BJ (cell line): ENCODE data around the gene EYA4. TPM values are rescaled to one million over a fixed set of nuclear protein-coding genes. Genes with fewer than 3 reads are reported as not detected.

Source experiments
- CTCF ChIA-PET: fragments of 350-600 bp; formaldehyde crosslinking; extraction: SDS; loops from one replicate; lab custom pipeline; 2021; ENCODE audit warnings: antibody characterized with exemption, inconsistent platforms; lab: Yijun Ruan, JAX
- POLR2A ChIA-PET: fragments of 300-600 bp; sonication (Branson Sonifier 250); formaldehyde crosslinking; extraction: SDS; loops from one replicate; lab custom pipeline; 2021; ENCODE audit warnings: antibody characterized with exemption; lab: Charles Lee
- DNase-seq: peaks from one replicate; pipeline ENCODE4 v3.0.0-alpha.2; 2011; ENCODE audit warnings: low read depth
- H3K27me3 ChIP-seq: 2 replicates; pipeline ENCODE4 v1.6.0; 2011; ENCODE audit warnings: low read length; ENCODE audit not compliant: control insufficient read depth, insufficient read depth
- H3K36me3 ChIP-seq: 2 replicates; pipeline ENCODE4 v1.5.1; 2011; ENCODE audit warnings: low read length; ENCODE audit not compliant: control insufficient read depth, insufficient read depth
- H3K4me3 ChIP-seq: 2 replicates; pipeline ENCODE4 v1.5.1; 2011; ENCODE audit warnings: low read depth, mild to moderate bottlenecking, control low read depth, low read length
- polyA plus RNA-seq: library from polyadenylated mRNA; depleted of rRNA; stranded (reverse); fragments of >200 nt; gene quantifications from 2 replicates; pipeline ENCODE4 v1.2.3, GENCODE V29; 2011
- TF ChIP-seq, protein P1 (sequence below): IDR thresholded peaks from 2 replicates; pipeline ENCODE4 v1.5.1; 2011; ENCODE audit warnings: low read depth, mild to moderate bottlenecking, control low read depth, inconsistent platforms, low read length, moderate library complexity; ENCODE audit not compliant: insufficient read depth

The EYA4 gene
- polyA plus RNA-seq, 1 experiment = 0.32 TPM

DNA sequence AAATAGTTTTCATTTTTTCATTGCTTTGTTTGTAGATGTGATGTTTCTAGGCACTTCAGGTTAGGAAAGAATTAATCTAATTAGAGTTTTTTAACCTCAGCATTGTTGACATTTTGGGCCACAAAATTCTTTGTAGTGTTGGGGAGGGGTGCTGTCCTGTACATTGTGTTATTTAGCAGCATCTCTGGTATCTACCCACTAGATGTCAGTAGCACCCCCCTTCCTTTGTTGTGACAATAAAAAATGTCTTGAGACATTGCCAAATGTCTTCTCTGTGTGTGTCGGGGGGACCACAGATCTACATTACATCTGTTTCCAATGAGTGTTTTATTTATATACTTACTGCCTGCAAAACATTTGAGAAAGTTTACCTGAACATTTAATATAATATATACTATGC is 45.6 kb downstream of the EYA4 start:
- ChIA-PET CTCF (interaction anchor here (0.8 to 1.0 kb wide), 2 partner anchors 30 to 266 kb away, joined by 3 read pairs; no protein-coding TSS in a partner anchor), POLR2A (no interaction called here)

DNA sequence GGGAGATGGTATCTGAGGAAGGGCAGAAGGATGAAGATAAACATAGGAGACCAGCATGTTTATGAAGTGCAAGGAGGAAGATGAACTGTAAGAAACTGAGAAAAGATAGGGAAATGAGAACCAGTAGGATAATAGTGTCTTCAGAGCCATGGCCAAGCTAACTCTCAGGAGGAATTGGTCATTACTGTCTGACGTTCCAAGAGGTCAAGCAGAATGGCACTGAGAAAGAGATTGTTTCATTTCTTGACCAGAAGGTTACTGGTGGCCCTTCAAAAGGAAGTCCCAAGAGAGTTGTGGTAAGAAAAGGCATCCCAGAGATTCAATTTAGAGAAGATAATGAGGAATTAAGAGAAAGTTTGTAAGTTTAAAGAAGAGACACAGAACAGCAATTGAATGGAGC is 47.5 kb downstream of the EYA4 start:
- CTCF ChIA-PET = interaction anchor here (0.7 kb wide), 1 partner anchor 15 kb away, joined by 4 read pairs; no protein-coding TSS in a partner anchor
- POLR2A ChIA-PET = no interaction called here
- no peak for DNase-seq
- no peak overlapping the region for H3K4me3 ChIP-seq
- H3K36me3 ChIP-seq = no peaks in the 10 kb centered on the region
- H3K27me3 ChIP-seq = no peaks in the 10 kb centered on the region
- TF ChIP-seq, protein P1, sequence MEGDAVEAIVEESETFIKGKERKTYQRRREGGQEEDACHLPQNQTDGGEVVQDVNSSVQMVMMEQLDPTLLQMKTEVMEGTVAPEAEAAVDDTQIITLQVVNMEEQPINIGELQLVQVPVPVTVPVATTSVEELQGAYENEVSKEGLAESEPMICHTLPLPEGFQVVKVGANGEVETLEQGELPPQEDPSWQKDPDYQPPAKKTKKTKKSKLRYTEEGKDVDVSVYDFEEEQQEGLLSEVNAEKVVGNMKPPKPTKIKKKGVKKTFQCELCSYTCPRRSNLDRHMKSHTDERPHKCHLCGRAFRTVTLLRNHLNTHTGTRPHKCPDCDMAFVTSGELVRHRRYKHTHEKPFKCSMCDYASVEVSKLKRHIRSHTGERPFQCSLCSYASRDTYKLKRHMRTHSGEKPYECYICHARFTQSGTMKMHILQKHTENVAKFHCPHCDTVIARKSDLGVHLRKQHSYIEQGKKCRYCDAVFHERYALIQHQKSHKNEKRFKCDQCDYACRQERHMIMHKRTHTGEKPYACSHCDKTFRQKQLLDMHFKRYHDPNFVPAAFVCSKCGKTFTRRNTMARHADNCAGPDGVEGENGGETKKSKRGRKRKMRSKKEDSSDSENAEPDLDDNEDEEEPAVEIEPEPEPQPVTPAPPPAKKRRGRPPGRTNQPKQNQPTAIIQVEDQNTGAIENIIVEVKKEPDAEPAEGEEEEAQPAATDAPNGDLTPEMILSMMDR = no peak

More for the DNA sequence above, 45.6 kb downstream of the EYA4 start:
- TF ChIP-seq, protein P1 = peak; percentile 36
- H3K4me3 ChIP-seq = no peak overlapping the region
- H3K27me3 ChIP-seq = no peaks in the 10 kb centered on the region
- DNase-seq = no peak
- H3K36me3 ChIP-seq = no peaks in the 10 kb centered on the region

DNA sequence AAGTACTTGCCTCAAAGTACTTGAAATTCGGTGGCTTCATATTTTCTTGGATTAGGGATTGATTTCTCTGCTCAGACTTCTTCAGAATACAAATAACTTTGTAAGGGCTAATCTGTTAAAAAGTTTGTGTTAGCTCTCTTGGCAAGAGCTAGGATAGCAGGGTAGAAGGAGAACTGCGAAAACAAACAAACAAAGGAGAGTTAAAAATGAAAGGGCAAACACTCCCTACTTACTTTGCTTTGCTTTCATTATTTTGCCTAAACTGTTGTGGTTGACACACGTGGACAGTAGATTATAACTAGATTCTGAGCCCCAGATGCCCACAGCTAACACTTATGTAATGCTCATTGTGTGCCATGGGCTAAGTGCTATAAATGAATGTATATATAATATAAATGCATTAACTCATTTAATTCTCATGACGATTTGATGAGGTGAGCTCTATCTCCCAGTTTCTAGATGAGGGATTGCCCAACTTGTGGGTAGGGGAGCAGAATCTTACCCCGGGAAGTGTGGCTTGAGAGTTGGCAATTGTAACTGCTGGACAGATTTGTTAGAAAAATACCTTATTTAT is 48.7 kb downstream of the EYA4 start:
- ChIA-PET POLR2A (no interaction called here), CTCF (no interaction called here)
- Histone ChIP-seq H3K27me3 (no peaks in the 10 kb centered on the region), H3K4me3 (no peak overlapping the region), H3K36me3 (no peaks in the 10 kb centered on the region)
- TF ChIP-seq, protein P1 = no peak
- DNase-seq = no peak

DNA sequence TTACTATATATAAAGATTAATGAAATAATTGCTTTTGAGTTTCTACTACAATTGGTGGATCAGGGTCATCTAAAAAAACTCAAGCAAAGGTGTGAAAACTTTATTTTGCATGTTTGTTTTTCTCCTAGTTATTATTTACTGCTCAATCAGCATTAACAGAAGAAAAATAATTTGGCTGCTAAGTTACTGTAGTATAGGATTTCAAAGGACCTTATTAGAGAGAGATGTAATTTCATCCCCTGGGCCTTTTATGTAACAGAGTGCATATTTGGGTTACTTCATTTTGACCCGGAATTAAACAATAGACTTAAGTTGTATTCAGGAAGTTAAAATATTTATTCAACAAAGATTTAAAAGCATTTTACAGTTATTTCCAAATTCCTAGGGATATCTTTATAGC is 49.8 kb downstream of the EYA4 start:
- TF ChIP-seq, protein P1 = no peak
- no peaks in the 10 kb centered on the region for H3K36me3 ChIP-seq
- no peak overlapping the region for H3K4me3 ChIP-seq
- ChIA-PET CTCF (no interaction called here), POLR2A (no interaction called here)
- H3K27me3 ChIP-seq = no peaks in the 10 kb centered on the region
- no peak for DNase-seq

DNA sequence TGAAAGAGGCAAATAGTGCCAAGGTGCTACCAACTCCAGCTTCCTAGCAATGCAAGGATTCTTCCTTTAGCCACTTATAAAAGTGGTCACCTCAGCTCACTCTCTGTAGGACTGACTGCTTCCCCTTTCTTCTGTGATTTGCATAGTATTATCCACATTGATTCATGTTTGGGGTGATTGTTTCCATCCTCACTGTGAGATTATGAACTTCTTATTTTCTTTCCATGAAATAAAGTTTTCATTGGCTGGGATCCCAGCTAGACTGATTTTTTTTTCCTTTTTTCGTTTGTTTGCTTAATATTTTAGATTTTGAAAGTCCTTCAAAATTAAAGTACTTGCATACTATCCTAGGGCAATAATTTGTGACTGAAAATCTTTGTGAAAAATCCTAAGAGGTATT is 50.5 kb downstream of the EYA4 start:
- H3K27me3 ChIP-seq = no peaks in the 10 kb centered on the region
- TF ChIP-seq, protein P1 = no peak
- no peak overlapping the region for H3K4me3 ChIP-seq
- ChIA-PET CTCF (no interaction called here), POLR2A (no interaction called here)
- no peaks in the 10 kb centered on the region for H3K36me3 ChIP-seq
- DNase-seq = no peak
